CD14-positive monocyte (primary cell): Measurements from ENCODE around the gene TM6SF1. TPM values are rescaled to one million over a fixed set of nuclear protein-coding genes. Genes with fewer than 3 reads are reported as not detected.
A peak's percentile ranks its signal among the peaks of the same experiment; 100 is the strongest.

Source experiments
- DNase-seq, 3 donors: peaks; one replicate each; pipeline ENCODE4 v3.0.0-alpha.2; 2011 to 2022
- H2AFZ ChIP-seq: 2 replicates; pipeline ENCODE4 v1.6.0; 2012; ENCODE audit warnings: mild to moderate bottlenecking, low read depth, low read length, inconsistent platforms; ENCODE audit not compliant: insufficient read depth, poor library complexity, severe bottlenecking
- H3K27ac ChIP-seq, 2 donors: 1 replicate in 1 of 2; 2 replicates in 1 of 2; pipeline ENCODE4 v1.5.1; 2012 to 2013; ENCODE audit warnings: low read length in 2 of 2, control low read depth in 1 of 2, inconsistent platforms in 1 of 2, low read depth in 1 of 2, mild to moderate bottlenecking in 1 of 2
- H3K27me3 ChIP-seq, 2 donors: one replicate each; pipeline versions ENCODE4 v1.6.0 to v1.6.1; 2011 to 2013; ENCODE audit warnings: low read length in 2 of 2; ENCODE audit not compliant: control insufficient read depth in 2 of 2, insufficient read depth in 2 of 2
- H3K36me3 ChIP-seq, 2 donors: replicated peaks in 1 of 2; 1 replicate in 1 of 2; 2 replicates in 1 of 2; pipeline versions ENCODE4 v1.5.1 to v1.6.1; 2012 to 2013; ENCODE audit warnings: low read length in 2 of 2, control low read depth in 1 of 2, inconsistent platforms in 1 of 2, mild to moderate bottlenecking in 1 of 2; ENCODE audit not compliant: insufficient read depth in 2 of 2, control insufficient read depth in 1 of 2
- H3K4me1 ChIP-seq, 2 donors: 1 replicate in 1 of 2; 2 replicates in 1 of 2; pipeline versions ENCODE4 v1.5.1 to v1.6.1; 2012 to 2013; ENCODE audit warnings: low read length in 2 of 2, control low read depth in 1 of 2, inconsistent platforms in 1 of 2, mild to moderate bottlenecking in 1 of 2, moderate library complexity in 1 of 2; ENCODE audit not compliant: insufficient read depth in 2 of 2, control insufficient read depth in 1 of 2
- H3K4me2 ChIP-seq: replicated peaks from 2 replicates; pipeline ENCODE3; 2012; ENCODE audit warnings: low read length, moderate library complexity, mild to moderate bottlenecking; ENCODE audit not compliant: poor library complexity, severe bottlenecking; ENCODE audit errors: extremely low read depth
- H3K4me3 ChIP-seq, 3 experiments: fragments of 200-600 bp in 1 of 3; sonication (generic) in 1 of 3; replicated peaks in 1 of 3; 1 replicate in 2 of 3; 2 replicates in 1 of 3; pipeline ENCODE4 v1.5.1; 2011 to 2013; ENCODE audit warnings: low read length in 3 of 3, mild to moderate bottlenecking in 3 of 3, control low read depth in 2 of 3, low read depth in 2 of 3, inconsistent platforms in 1 of 3, moderate library complexity in 1 of 3
- H3K79me2 ChIP-seq: 2 replicates; pipeline ENCODE4 v1.6.0; 2012; ENCODE audit warnings: mild to moderate bottlenecking, control low read depth, inconsistent platforms, low read length, moderate library complexity; ENCODE audit not compliant: insufficient read depth
- H3K9ac ChIP-seq: 2 replicates; pipeline ENCODE4 v1.6.0; 2017; ENCODE audit warnings: low read length, mild to moderate bottlenecking; ENCODE audit not compliant: insufficient read depth, poor library complexity, severe bottlenecking
- H3K9me3 ChIP-seq, 2 donors: replicated peaks in 1 of 2; 1 replicate in 1 of 2; 2 replicates in 1 of 2; pipeline versions ENCODE4 v1.5.1 to v1.6.1; 2012 to 2013; ENCODE audit warnings: low read length in 2 of 2, control low read depth in 1 of 2; ENCODE audit not compliant: control insufficient read depth in 1 of 2, insufficient read depth in 1 of 2
- H4K20me1 ChIP-seq: 2 replicates; pipeline ENCODE4 v1.6.0; 2012; ENCODE audit warnings: mild to moderate bottlenecking, low read length, control low read depth, moderate library complexity; ENCODE audit not compliant: insufficient read depth
- H3K27ac Mint-ChIP-seq, 7 donors: one replicate each; pipeline ENCODE4 v1.8.0; 2020; ENCODE audit warnings: mild to moderate bottlenecking in 7 of 7, mixed read lengths in 7 of 7, moderate library complexity in 6 of 7, inconsistent platforms in 2 of 7
- H3K27me3 Mint-ChIP-seq, 3 donors: one replicate each; pipeline ENCODE4 v1.8.0; 2021 to 2022; ENCODE audit warnings: low read depth in 3 of 3, mild to moderate bottlenecking in 3 of 3, mixed read lengths in 3 of 3, moderate library complexity in 3 of 3, inconsistent platforms in 1 of 3
- H3K36me3 Mint-ChIP-seq, 2 donors: one replicate each; pipeline ENCODE4 v1.8.0; 2020; ENCODE audit warnings: mixed read lengths in 2 of 2, inconsistent platforms in 1 of 2, mild to moderate bottlenecking in 1 of 2
- H3K4me1 Mint-ChIP-seq: one replicate; pipeline ENCODE4 v1.8.0; 2020; ENCODE audit warnings: mild to moderate bottlenecking, mixed read lengths
- H3K4me3 Mint-ChIP-seq, 2 donors: one replicate each; pipeline ENCODE4 v1.8.0; 2020; ENCODE audit warnings: mild to moderate bottlenecking in 2 of 2, mixed read lengths in 2 of 2, moderate library complexity in 1 of 2
- H3K9me3 Mint-ChIP-seq, 7 donors: one replicate each; pipeline ENCODE4 v1.8.0; 2020 to 2022; ENCODE audit warnings: mixed read lengths in 7 of 7, mild to moderate bottlenecking in 6 of 7, moderate library complexity in 6 of 7, inconsistent platforms in 2 of 7
- WGBS: methylation state at CpG from one replicate; pipeline ENCODE4 v1.1.5; 2013; ENCODE audit warnings: missing lambda C conversion rate; ENCODE audit not compliant: insufficient coverage; 5-methylcytosine and 5-hydroxymethylcytosine counted together
- intact Hi-C, 2 donors: fragments of 100-400 bp; cut with micrococcal nuclease; formaldehyde crosslinking; loops; one replicate each; pipeline versions ENCODE4 v1.15.0 to v1.15.1; 2023
- polyA plus RNA-seq, 3 donors: library from polyadenylated mRNA; depleted of rRNA in 1 of 3; unstranded in 2 of 3; stranded (reverse) in 1 of 3; fragments of 300-500 nt in 2 of 3; fragments of >200 nt in 1 of 3; fragmentation: Illumina TruSeq in 2 of 3; gene quantifications; 1 replicate in 2 of 3; 2 replicates in 1 of 3; pipeline ENCODE4 v1.2.3, GENCODE V29; 2012 to 2021
- TF ChIP-seq, protein P1 (sequence below): fragments of 200-600 bp; IDR thresholded peaks from one replicate; pipeline ENCODE4 v1.8.0; 2022; ENCODE audit warnings: antibody characterized with exemption, mild to moderate bottlenecking

Gene TM6SF1
- polyA plus RNA-seq, 3 donors, result 21.3 to 46.0 (median 35.4) TPM

DNA sequence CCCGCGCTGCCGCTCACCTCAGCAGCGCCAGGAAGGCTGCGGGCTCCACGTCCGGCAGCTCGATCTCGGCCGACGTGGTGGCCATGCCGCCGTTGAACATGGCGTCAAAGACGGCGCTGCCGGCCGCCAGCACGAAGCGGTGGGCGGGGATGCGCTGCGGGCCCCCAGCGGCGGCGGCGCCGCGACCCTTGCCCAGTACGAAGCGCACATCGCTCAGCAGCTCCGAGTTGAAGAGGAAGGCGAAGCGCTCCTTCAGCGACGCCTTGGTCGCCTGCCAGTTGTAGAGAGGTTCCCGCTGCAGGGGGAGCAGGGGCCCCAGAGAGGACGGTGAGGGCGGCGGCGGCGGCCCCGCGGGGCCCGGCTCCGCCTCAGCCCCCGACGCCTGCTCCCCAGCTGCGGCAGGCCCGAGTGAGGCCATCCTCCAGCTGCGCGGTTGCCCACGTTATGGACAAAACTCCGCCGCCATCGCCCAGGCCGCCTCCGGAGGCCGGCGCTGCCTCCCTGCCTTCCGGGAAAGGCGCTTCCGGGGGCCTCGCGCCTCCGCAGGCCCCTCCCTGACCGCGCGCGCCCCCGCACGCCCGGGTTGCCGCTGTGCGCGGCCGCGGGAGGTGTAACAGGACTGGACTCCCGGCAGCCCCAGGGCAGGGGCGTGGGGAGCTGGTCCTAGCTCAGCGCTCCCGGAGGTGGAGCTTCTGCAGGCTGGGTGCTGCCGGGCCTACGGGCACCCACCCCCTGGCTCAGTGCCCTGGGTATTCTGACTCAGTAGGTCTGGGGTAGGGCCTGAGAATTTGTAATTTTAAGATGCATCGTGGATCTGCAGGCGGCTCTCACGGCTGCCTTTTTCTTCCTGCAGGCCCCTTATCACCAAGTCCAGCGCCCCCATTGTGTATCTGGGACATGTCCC lies 40.5 kb upstream of the TM6SF1 start, which contains the start of gene BTBD1:
TSS of gene BTBD1 (minus strand) at position 519 of the 904 bp plus-strand sequence. CDS start at position 418, 101 bp downstream.
- Histone ChIP-seq H3K4me3 (peak within 1 kb of the TSS; percentile 74 to 92 (median 92)), H2AFZ (peak within 1 kb of the TSS; percentile 89), H3K9me3 (peaks cover 0 to 11% of the 10 kb centered on the region in 2 donors), H3K36me3 (peaks cover 0 to 5% of the 10 kb centered on the region in 2 donors), H3K79me2 (peaks cover 47% of the 10 kb centered on the region), H3K27me3 (no peaks in the 10 kb centered on the region), H3K9ac (peak within 1 kb of the TSS; percentile 87), H4K20me1 (peaks cover 45% of the 10 kb centered on the region), H3K27ac (peak within 1 kb of the TSS; percentile 52 to 84), H3K4me2 (peak within 1 kb of the TSS; percentile 92), H3K4me1 (peaks cover 38 to 48% of the 10 kb centered on the region in 2 donors)
- peaks cover 6 to 12% (median 10%) of the 10 kb centered on the region in 7 donors for H3K9me3 Mint-ChIP-seq
- H3K4me3 Mint-ChIP-seq, result peak within 1 kb of the TSS; percentile 87 to 90
- TF ChIP-seq, protein P1, sequence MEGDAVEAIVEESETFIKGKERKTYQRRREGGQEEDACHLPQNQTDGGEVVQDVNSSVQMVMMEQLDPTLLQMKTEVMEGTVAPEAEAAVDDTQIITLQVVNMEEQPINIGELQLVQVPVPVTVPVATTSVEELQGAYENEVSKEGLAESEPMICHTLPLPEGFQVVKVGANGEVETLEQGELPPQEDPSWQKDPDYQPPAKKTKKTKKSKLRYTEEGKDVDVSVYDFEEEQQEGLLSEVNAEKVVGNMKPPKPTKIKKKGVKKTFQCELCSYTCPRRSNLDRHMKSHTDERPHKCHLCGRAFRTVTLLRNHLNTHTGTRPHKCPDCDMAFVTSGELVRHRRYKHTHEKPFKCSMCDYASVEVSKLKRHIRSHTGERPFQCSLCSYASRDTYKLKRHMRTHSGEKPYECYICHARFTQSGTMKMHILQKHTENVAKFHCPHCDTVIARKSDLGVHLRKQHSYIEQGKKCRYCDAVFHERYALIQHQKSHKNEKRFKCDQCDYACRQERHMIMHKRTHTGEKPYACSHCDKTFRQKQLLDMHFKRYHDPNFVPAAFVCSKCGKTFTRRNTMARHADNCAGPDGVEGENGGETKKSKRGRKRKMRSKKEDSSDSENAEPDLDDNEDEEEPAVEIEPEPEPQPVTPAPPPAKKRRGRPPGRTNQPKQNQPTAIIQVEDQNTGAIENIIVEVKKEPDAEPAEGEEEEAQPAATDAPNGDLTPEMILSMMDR, result no peak
- peaks cover 3% of the 10 kb centered on the region for H3K4me1 Mint-ChIP-seq
- no peaks in the 10 kb centered on the region for H3K36me3 Mint-ChIP-seq
- peak; percentile 71 to 80 (median 76) for DNase-seq
- intact Hi-C loops, result loop anchor here in 1 of 2 donors (5.0 to 10.0 kb wide), 2 partner anchors 40 to 52 kb away; partner anchors contain the start of genes C15orf40 and TM6SF1
- WGBS, result under 1% methylated on average over 89 of the region's 90 CpGs
- H3K27me3 Mint-ChIP-seq, result no peaks in the 10 kb centered on the region
- peak within 1 kb of the TSS; percentile 62 to 88 (median 85) for H3K27ac Mint-ChIP-seq

DNA sequence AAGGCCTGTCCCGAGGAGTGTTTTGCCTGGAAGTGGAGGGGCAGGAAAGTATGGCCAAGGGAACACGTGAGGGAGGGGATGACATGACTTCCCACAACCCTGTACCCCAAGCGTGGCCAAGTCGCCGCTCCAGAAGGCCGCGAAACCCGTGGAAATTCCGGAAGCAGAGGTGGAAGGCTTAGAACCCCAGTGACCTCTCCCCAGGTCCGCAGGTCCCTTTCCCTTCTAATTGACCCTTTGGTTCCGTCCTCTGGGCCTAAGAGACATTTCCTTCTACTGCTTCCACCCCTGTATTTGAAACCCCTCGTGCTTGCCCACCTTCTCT lies 39.8 kb upstream of the TM6SF1 start:
- peaks cover 6 to 16% (median 12%) of the 10 kb centered on the region in 7 donors for H3K9me3 Mint-ChIP-seq

More for the DNA sequence above, 39.8 kb upstream of the TM6SF1 start:
- H3K9ac ChIP-seq, result peak overlapping the region; percentile 87
- Mint-ChIP-seq H3K36me3 (no peaks in the 10 kb centered on the region), H3K4me3 (peak overlapping the region; percentile 73 to 77), H3K4me1 (peaks cover 3% of the 10 kb centered on the region), H3K27ac (peak overlapping the region in 6 of 7 donors; percentile 48 to 75 (median 54)), H3K27me3 (no peaks in the 10 kb centered on the region)
- peaks cover 0 to 11% of the 10 kb centered on the region in 2 donors for H3K9me3 ChIP-seq
- no peaks in the 10 kb centered on the region for H3K36me3 ChIP-seq
- intact Hi-C loops, result loop anchor here in 1 of 2 donors (5.0 to 10.0 kb wide), 2 partner anchors 40 to 53 kb away; partner anchors contain the start of genes C15orf40 and TM6SF1
- DNase-seq, result no peak
- H3K27ac ChIP-seq, result peak overlapping the region; percentile 52 to 84
- peak overlapping the region; percentile 92 for H3K4me2 ChIP-seq
- H3K4me3 ChIP-seq, result peak overlapping the region; percentile 74 to 92 (median 92)
- H3K79me2 ChIP-seq, result peaks cover 41% of the 10 kb centered on the region
- H3K4me1 ChIP-seq, result peaks cover 34 to 42% of the 10 kb centered on the region in 2 donors
- H2AFZ ChIP-seq, result peak overlapping the region; percentile 89
- 87% methylated on average over 9 of the region's 12 CpGs for WGBS
- TF ChIP-seq, protein P1, result no peak
- H3K27me3 ChIP-seq, result no peaks in the 10 kb centered on the region
- peaks cover 39% of the 10 kb centered on the region for H4K20me1 ChIP-seq
